WTC11 (cell line): ENCODE results near the gene PKIB.

Experiments used
- CTCF ChIP-seq: fragments of 200-600 bp; IDR thresholded peaks from 2 replicates; pipeline ENCODE4 v1.8.0; 2022; ENCODE audit warnings: antibody characterized with exemption
- GTF2I ChIP-seq: fragments of 250-450 bp; sonication (Bioruptor Pico); conservative IDR thresholded peaks from 2 replicates; pipeline ENCODE4 v1.4.0; 2021; ENCODE audit warnings: mild to moderate bottlenecking
- HMGA2 ChIP-seq: fragments of 250-450 bp; sonication (Bioruptor Pico); IDR thresholded peaks from 2 replicates; pipeline ENCODE4 v1.4.0; 2021; ENCODE audit warnings: mild to moderate bottlenecking, moderate library complexity
- HMGXB4 ChIP-seq: sonication (generic); formaldehyde crosslinking; IDR thresholded peaks from 2 replicates; pipeline ENCODE4 v1.8.1; 2023; ENCODE audit warnings: mild to moderate bottlenecking, moderate library complexity, missing genetic modification reagents
- NFATC4 ChIP-seq: fragments of 250-450 bp; sonication (Bioruptor Pico); IDR thresholded peaks from 2 replicates; pipeline ENCODE4 v1.9.0; 2021; ENCODE audit warnings: mild to moderate bottlenecking
- NR2C2 ChIP-seq: sonication (generic); formaldehyde crosslinking; IDR thresholded peaks from 2 replicates; pipeline ENCODE4 v1.8.0; 2022; ENCODE audit warnings: mild to moderate bottlenecking, missing genetic modification reagents
- PRRX2 ChIP-seq: fragments of 250-450 bp; sonication (Bioruptor Pico); IDR thresholded peaks from 2 replicates; pipeline ENCODE4 v1.8.0; 2021; ENCODE audit warnings: mild to moderate bottlenecking
- ZNF396 ChIP-seq: fragments of 250-450 bp; sonication (Bioruptor Pico); IDR thresholded peaks from 2 replicates; pipeline ENCODE4 v1.8.0; 2021; ENCODE audit warnings: mild to moderate bottlenecking, moderate library complexity, borderline replicate concordance
- ZNF512 ChIP-seq: sonication (generic); formaldehyde crosslinking; IDR thresholded peaks from 2 replicates; pipeline ENCODE4 v1.8.1; 2022; ENCODE audit warnings: missing genetic modification reagents, borderline replicate concordance

GRCh38 chr6:122733259-122733658 lies 123.1 kb downstream of the PKIB start:
- no peak for TF ChIP-seq CTCF
- no peak for TF ChIP-seq GTF2I (CRISPR knock-in tag)
- TF ChIP-seq HMGA2 (CRISPR knock-in tag): no peak
- TF ChIP-seq ZNF512 (CRISPR knock-in tag): no peak
- no peak for TF ChIP-seq NR2C2 (CRISPR knock-in tag)
- no peak for TF ChIP-seq NFATC4
- TF ChIP-seq HMGXB4: no peak
- TF ChIP-seq ZNF396 (CRISPR knock-in tag): no peak
- no peak for TF ChIP-seq PRRX2 (CRISPR knock-in tag)
